Measurements from ENCODE around the gene PIAS1.

GRCh38 chr15:68163191-68163590 lies 109.1 kb downstream of the PIAS1 start:
- no peak for TF ChIP-seq POLR2A (IDR thresholded peaks at IDR 0.05)
- TF ChIP-seq, protein P1, sequence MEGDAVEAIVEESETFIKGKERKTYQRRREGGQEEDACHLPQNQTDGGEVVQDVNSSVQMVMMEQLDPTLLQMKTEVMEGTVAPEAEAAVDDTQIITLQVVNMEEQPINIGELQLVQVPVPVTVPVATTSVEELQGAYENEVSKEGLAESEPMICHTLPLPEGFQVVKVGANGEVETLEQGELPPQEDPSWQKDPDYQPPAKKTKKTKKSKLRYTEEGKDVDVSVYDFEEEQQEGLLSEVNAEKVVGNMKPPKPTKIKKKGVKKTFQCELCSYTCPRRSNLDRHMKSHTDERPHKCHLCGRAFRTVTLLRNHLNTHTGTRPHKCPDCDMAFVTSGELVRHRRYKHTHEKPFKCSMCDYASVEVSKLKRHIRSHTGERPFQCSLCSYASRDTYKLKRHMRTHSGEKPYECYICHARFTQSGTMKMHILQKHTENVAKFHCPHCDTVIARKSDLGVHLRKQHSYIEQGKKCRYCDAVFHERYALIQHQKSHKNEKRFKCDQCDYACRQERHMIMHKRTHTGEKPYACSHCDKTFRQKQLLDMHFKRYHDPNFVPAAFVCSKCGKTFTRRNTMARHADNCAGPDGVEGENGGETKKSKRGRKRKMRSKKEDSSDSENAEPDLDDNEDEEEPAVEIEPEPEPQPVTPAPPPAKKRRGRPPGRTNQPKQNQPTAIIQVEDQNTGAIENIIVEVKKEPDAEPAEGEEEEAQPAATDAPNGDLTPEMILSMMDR (IDR thresholded peaks at IDR 0.05): no peak

Data from tibial nerve (tissue), 3 donors.